DMS 273 (cell line): ENCODE data around the gene NPAS2.

Experiments
- DNase-seq: peaks from one replicate; lab custom pipeline; 2025; ENCODE audit not compliant: unreplicated experiment; lab: John Stamatoyannopoulos, UW

The NPAS2 gene

GRCh38 chr2:100938031-100939026 lies 118.4 kb downstream of the NPAS2 start:
- DNase-seq = no peak

- no peak for DNase-seq
Observed at GRCh38 chr2:100939445-100939844, 119.5 kb downstream of the NPAS2 start.

- no peak for DNase-seq
Observed at GRCh38 chr2:100940240-100940639, 120.3 kb downstream of the NPAS2 start.

GRCh38 chr2:100940766-100941645 lies 121.1 kb downstream of the NPAS2 start:
- DNase-seq = no peak

DNA sequence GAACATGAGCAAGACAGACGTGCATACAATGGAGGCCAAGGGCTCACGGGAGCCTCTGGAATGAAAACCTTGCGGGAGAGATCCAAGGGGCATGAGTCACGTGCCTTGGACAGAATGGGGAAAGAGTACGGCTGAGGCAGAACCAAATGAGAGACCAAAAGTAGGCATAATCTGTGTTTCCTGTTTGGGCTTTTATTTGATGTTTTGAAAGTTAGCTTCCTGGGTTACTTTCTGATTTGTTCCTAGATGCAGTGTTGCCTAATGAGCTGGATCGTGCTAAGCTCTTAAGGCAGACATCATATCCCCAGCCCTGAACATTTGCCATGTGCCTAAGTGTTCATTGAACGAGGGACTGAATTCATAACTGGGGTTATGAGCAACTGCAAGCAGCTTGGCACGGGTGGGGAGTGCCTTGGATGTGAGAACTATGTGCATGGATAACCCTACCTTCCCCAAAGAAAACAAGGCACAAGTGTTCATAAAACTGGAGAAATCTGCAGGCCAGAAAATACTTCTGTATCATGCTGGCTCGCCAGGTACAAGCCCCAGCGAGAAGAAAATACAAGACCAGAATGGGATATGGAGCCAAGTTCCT lies 121.8 kb downstream of the NPAS2 start:
- no peak for DNase-seq

GRCh38 chr2:100944617-100945432 lies 124.9 kb downstream of the NPAS2 start:
- DNase-seq = no peak

GRCh38 chr2:100945433-100945740 lies 125.4 kb downstream of the NPAS2 start:
- no peak for DNase-seq

GRCh38 chr2:100945930-100946607 lies 126.1 kb downstream of the NPAS2 start:
- no peak for DNase-seq

DNA sequence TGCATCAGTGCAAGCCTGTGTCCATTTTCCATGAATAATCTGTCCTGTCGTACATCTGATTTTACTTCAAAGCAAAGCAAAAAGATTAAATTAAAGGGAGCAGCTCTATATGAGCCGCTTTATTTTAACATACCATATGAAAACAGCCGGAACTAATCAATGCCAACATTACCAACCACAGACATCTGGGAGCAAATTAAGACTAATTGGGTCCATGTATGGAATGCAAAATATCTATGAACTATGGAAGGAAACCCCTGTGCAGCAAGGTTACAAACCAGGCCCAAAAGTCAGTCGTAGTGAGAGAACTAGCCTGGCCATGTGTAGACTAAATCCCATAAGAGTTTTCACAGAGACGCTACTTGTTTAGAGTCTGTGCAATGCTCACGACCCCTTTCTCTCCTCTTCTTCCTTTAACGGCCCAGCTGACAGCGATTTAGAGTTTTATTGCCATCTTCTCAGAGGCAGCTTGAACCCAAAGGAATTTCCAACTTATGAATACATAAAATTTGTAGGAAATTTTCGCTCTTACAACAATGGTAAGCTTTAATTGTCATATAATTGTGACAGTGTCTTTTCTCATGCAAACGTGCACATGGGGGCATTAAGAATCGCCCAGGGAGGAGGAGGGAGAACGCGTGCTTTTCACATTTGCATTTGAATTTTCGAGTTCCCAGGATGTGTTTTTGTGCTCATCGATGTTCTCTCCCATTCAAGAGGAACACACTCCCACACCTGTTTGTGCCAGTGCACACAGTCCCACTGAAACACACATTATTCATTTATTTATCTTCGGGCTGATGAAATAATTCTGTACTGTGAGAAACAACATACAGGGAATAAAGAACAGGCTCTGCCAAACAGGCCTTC lies 129.2 kb downstream of the NPAS2 start:
- no peak for DNase-seq

DNA sequence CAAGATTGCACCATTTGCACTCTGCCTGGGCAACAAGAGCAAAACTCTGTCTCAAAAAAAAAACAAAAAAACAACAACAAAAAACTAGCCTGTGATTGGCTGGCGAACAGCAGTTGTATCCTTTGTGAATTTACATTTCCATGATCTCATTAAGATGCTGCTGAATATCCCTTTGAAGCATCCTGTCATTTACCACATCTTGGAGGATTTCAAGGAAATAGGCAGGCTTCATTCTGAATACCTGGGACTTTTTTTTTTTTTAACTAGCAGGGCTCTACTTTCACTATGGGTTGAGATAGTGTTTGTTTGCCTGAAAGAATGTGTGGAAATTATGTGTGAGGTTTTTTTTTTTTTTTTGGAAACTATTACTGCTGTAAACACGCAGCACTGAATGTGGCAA lies 132.6 kb downstream of the NPAS2 start:
- no peak for DNase-seq

DNA sequence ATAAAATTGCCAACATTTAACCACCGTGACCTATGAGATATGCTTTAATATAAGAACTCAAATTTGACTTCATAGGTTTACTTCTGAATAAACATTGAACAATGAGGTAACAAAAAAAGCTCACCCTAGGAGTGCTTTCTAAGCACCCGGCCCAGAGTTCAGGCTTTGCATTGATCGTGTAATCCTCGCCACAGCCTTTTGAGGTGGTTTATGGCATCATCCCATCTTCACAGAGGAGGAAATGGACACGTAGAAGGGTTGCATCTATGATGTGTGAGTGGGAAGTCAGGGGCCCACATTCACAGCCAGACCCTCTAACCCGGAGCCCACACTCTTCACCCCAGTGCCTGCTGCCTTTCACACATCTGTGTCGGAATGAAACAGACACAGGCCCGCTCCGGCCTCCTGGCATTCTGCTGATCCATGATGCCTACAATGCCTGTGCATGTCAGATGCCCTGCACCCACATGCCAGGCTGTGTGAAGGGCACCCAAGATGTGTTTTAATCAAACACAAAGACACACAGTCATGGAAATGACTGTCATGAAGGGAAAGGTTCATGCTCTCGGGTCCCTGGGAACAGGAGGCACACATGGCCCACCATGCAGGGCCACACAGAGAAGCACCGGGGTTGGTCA lies 133.6 kb downstream of the NPAS2 start:
- DNase-seq = no peak

DNA sequence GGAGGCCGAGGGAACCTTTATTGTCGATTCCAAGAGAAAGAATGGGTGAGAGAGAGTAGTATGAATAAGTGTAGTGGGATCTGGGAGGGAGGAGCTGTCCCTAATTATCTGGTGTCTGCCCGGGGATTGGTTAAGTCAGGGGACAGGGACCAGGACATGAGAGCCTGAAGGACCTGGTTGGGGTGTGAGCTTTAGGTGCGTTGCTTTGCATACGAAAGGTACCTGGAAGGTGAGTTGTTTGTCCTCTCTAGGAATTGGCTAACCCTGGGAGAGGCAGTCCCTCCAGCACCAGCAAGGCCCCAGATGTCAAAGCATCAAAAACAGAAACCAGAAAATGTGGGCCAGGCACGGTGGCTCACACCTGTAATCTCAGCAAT lies 134.1 kb downstream of the NPAS2 start:
- DNase-seq = no peak

- DNase-seq = no peak
Observed at GRCh38 chr2:100955226-100955625, 135.3 kb downstream of the NPAS2 start.

DNA sequence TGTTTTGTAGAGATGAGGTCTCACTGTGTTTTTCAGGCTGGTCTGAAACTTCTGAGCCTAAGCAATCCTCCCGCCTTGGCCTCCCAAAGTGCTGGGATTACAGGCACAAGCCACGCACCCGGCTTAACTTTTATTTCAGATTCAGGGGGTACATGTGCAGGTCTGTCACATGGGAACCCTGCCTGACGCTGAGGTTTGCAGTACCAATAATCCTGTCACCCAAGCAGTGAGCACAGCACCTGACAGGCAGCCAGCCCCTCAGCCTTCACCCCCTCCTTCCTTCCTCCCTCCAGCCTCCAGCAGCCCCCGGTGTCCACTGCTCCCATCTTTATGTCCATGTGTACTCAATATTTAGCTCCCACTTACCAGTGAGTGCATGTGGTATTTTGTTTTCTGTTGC lies 136.1 kb downstream of the NPAS2 start:
- no peak for DNase-seq

- DNase-seq = no peak
Observed at GRCh38 chr2:100957996-100958653, 138.2 kb downstream of the NPAS2 start.

DNA sequence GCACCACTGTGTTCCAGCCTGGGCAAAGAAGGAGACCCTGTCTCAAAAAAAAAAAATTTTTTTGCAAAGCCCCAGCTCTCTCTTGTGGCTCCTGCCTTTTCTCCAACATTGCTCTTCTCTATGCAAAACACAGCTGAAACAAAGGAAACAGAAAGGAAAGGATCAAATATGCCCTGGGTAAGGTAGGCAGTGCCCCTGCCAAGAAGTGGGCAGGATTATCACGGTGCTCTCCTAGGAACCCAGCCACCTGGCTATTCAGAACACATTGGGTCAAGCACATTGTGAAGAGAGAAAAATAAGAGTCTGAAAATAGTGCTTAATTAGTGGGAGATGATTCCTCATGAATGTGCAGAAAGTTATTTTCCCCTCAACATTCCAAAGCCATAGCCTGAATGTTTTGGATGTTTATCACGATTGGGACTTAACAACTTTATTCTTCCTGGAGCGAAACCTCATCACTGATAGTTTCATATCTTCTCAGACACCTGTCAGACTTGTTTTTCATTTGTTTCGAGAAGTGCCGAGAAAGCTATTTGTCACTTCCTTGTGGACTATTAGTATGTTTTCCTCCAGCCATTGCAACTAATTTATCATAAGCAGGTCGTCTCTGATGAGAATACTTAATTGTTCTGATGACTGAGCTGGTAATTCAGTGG lies 139.4 kb downstream of the NPAS2 start:
- no peak for DNase-seq

GRCh38 chr2:100960688-100961087 lies 140.7 kb downstream of the NPAS2 start:
- no peak for DNase-seq
